Posterior cingulate gyrus (tissue), 11 donors: Measurements from ENCODE around the gene GMPPB.
"Not testable (repeated sequence)": the region's sequence is repeated elsewhere in the genome, so short reads cannot be mapped to it uniquely, and the experiment has no call there.

Experiments used
- DNase-seq, 10 donors: peaks; one replicate each; pipeline versions ENCODE4 v3.0.0 to v3.0.0-alpha.2; 2020 to 2021; ENCODE audit warnings: mixed read lengths in 3 of 10
- intact Hi-C: fragments of 100-400 bp; cut with DNase I; formaldehyde crosslinking; loops from one replicate; pipeline ENCODE4 v1.15.1; 2023

Gene GMPPB

DNA sequence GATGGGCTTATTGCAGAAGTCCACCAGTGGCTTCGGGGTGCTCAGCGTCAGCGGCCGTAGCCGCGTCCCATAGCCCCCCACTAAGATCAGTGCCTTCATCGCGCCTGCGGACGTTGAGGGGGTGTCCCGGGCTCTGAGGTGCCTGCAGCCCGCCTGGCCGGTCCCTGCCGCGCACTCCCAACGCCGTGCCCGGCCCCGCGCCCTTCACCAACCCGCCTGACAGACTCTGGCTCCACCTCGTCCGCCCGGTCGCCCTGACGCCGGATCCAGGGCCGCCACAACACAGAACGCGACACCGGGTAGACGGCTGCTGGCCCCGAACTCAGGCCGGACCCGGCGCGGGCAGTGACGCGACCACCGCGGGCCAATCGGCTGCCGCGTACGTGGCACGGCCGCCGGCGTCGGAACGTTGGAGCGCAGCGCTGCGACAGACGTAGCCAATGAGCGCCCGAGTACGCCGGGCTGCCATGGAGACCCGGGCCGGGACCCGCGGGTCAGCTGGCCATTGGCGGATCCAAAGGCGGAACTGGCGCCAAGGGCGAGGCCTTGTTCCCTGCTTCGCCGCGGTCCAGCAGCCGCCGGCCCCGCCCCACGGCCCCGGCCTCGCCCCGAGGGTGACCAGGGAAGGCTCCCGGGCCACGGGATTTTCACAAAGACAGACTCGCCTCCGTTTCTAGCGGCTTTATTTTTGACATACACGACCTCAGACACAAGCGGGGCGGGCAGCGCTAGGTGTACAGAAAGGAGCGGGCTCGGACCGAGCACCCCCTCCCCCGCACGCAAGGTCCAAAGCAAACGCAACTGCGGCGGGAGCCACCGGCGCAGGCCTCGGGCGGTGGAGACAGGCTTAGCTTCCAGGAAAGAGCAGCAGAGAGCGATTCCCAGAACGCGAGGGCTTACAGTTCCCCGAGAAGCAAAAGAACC, at the start of gene GMPPB:
TSS of gene GMPPB (minus strand) at position 324 of the 924 bp plus-strand sequence. CDS start at position 99, 225 bp downstream.
- peak; percentile 92 to 100 (median 97) for DNase-seq
- intact Hi-C loops = loop anchor here (5.0 to 10.0 kb wide), 3 partner anchors 63 to 111 kb away; partner anchors contain the start of genes INKA1 and IP6K1

DNA sequence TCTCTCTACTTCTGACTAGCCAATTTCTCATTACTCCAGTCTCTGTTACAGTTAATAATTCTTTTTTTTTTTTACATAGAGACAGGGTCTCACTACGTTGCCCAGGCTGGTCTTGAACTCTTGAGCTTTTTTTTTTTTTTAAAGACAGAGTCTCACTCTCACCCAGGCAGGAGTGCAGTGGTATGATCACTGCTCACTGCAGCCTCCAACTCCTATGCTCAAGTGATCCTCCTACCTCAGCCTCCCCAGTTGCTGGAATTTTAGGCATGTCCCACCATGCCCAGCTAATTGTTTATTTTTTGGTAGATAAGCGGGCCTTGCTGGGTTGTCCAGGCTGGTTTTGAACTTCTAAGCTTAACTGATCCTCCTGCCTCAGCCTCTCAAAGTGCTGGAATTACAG, 49.0 kb upstream of the GMPPB start:
- intact Hi-C loops = no loop called here
- peak in 1 of 10 donors; percentile 13 for DNase-seq

DNA sequence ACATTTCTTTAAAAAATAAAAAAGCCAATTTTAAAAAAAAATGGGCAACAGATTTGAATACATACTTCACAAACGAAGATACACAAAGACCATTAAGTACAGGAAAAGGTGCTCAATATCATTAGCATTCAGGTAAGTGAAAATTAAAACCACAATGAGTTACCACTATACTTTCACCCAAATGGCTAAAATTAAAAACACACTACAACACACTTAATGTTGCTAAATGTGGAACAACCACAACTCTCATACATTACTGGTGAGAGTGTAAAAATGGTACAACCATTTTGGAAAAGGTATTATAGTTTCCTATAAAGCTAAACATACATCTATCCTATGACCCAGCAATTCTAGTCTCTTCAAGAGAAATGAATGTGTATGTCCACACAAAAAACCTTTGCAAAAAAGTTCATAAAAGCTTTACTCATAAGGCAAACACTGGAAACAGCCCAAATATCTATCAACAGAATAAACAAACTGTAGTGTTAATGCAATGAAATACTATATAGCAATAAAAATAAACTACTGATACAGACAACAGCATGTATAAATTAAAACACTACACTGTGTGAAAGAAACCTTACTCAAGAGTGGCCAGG, 47.7 kb upstream of the GMPPB start:
- intact Hi-C loops = no loop called here
- DNase-seq = no peak

- intact Hi-C loops = no loop called here
- no peak for DNase-seq
Measured at GRCh38 chr3:49769926-49770325, 46.2 kb upstream of the GMPPB start.

DNA sequence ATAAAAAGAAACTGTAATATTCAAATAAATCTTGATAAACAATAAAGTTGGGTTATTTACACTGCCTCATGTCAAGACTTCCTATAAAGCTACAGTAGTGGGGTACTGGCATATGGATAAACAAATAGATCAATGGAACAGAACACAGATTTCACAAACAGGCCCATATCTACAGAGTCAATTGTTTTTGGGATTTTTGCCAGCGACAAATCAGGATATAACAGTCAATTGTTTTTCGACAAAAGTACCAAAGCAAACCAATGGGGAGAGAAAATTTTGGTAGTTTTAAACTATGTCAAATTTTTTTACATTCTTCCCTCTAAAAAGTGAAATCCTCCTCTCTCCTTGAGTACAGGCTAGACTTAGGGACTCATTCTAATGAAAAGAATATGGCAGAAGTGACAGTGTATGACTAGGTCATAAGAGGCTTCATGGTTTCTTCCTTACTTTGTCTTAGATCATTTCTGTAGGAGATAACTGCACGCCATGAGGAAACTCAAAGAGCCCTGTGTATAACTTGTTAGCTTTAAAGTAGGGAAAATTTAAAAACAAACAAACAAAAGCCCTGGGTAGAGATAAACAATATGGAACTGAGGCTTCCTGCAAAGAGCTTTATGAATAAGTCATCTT, 45.6 kb upstream of the GMPPB start:
- DNase-seq = no peak
- intact Hi-C loops = no loop called here

DNA sequence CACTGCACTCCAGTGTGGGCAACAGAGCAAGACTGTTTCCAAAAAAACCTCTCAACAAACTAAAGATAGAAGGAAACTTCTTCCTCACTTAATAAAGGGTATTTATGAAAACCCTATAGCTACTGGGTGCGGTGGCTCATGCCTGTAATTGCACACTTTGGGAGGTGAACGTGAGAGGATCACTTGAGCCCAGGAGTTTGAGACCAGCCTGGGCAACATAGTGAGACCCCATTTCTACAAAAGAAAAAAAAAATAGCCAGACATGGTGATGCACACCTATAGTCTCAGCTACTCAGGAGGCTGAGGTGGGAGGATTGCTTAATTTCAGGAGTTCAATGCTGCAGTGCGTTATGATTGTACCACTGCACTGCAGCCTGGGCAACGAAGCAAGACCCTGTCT, 40.2 kb upstream of the GMPPB start:
- intact Hi-C loops = no loop called here
- DNase-seq = no peak

GRCh38 chr3:49761661-49762060, 37.9 kb upstream of the GMPPB start:
- DNase-seq = no peak
- intact Hi-C loops = no loop called here

DNA sequence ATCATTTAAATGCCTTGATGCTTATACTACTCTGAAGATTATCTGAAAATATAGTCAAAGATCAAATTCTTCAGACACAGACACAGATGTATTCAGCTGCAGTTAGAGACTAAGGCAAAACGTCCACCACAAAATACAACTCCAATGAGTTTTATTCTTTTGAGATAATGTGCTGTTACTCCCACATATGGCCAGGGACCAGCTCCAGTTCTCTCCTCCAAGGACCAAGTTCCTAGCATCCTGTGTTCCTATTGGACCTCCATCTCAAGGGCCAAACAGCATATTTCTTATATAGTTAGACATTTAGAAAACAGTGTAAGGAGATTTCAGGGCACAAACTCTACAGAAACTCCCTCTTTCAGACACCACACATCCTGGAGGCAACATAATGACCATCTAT, 35.5 kb upstream of the GMPPB start:
- DNase-seq = no peak
- intact Hi-C loops = no loop called here

- intact Hi-C loops = no loop called here
- no peak for DNase-seq
Measured at GRCh38 chr3:49757197-49757596, 33.4 kb upstream of the GMPPB start.

- intact Hi-C loops = no loop called here
- DNase-seq = no peak
Measured at GRCh38 chr3:49756036-49756435, 32.3 kb upstream of the GMPPB start.

DNA sequence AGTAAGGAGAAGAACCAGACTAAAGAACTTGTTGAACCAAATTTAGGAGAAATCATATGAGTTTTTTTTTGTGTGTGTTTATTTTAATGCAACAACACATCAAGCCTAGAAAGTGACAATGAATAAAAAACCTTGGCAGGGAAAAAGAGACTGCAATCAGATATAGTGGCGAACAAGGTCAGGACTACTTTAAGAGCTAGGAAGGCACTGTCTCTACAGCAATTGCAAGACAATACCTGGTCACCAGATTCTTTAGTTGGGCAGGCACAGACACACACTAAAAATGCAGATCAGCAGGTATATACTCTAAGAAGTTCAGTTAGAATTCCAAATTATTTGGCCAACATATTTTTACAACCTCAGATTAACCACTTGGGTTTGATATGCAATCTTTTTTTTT, 30.8 kb upstream of the GMPPB start:
- intact Hi-C loops = no loop called here
- no peak for DNase-seq

DNA sequence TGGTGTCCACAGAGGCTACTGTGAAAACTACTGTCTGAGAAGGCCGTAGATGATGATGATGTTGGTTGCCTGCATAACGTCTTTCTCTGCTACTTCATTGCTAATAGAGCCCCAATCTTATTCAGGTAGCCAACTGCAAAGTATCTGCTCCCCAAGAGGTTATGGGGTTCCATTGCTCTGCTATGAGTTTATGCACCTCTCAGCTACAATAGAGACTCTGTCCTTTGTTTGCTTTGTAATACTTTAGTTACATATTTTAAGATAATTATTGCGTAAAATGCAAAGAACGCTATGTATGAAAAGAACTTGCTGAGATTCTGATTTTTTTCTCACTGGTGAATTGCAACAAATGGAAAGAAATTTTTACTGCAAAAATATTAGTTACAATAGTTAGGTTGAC, 27.8 kb upstream of the GMPPB start:
- DNase-seq = no peak
- intact Hi-C loops = no loop called here

GRCh38 chr3:49750056-49750455, 26.3 kb upstream of the GMPPB start:
- DNase-seq = no peak
- intact Hi-C loops = no loop called here

DNA sequence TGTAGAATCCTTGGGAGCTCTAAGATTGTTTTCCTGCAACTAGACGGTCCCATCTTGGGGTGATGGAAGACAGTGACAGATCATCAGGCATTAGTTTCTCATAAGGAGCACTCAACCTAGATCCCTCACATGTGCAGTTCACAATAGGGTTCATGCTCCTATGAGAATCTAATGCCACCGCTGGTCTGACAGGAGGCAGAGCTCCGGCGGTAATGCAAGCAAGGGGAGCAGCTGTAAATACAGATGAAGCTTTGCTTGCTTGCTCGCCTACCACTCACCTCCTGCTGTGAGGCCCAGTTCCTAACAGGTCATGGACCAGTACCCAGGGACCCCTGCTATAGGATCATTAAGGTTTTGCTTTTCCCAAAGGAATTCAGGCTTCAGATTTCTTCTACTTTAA, 25.1 kb upstream of the GMPPB start:
- DNase-seq, intact Hi-C loops: not testable (repeated sequence)

GRCh38 chr3:49747792-49748480, 24.2 kb upstream of the GMPPB start:
- intact Hi-C loops = no loop called here
- DNase-seq = peak in 1 of 10 donors; percentile 44

DNA sequence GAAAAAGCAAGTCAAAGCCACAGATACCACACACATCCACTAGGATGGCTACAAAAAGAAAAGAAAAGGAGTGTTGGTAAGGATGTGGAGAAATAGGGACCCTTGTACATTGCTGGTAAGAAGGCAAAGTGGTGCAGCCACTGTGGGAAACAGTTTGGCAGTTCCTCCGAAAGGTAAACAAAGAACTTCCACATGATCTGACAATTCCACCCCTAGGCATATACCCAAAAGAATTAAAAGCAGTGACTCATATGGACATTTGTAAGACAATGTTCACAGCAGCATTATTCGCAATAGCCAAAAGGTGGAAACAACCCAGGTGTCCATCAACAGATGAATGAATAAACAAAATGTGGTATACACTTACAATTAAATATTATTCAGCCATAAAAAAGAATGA, 22.2 kb upstream of the GMPPB start:
- intact Hi-C loops = no loop called here
- DNase-seq = no peak

DNA sequence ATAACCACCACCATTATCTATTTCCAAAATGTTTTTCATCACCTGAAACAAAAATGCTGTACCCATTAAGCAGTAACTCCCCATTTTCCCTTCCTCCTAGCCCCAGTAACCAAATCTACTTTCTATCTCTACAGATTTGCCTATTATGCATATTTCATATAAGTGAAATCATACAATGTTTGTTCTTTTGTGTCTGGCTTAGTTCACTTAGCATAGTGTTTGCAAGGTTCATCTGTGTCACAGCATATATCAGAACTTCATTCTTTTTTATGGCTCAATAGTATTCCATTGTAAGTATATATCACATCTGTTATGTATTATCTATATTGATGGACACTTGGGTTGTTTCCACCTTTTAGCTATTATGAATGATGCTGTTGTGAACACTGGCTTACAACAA, 16.7 kb upstream of the GMPPB start:
- no peak for DNase-seq
- intact Hi-C loops = no loop called here

GRCh38 chr3:49738067-49738713, 14.4 kb upstream of the GMPPB start:
- no peak for DNase-seq
- intact Hi-C loops = no loop called here

DNA sequence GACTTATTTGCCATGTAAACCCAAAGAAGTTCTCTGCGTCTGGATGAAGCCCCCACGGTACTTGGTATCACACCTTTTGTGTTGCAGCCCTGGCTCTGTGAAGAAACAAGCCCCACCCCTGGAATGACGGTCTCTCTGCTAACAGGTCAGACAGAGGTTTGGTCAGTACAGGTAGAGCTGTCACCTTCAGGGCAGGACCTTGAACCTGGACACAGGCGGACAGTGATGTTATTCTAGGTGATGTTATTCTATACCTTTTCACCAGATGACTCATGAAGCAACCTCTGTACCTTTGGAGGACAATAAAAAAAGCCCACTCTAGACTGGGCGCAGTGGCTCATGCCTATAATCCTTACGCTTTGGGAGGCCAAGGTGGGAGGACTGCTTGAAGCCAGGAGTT, 11.0 kb upstream of the GMPPB start:
- intact Hi-C loops = no loop called here
- DNase-seq = no peak

DNA sequence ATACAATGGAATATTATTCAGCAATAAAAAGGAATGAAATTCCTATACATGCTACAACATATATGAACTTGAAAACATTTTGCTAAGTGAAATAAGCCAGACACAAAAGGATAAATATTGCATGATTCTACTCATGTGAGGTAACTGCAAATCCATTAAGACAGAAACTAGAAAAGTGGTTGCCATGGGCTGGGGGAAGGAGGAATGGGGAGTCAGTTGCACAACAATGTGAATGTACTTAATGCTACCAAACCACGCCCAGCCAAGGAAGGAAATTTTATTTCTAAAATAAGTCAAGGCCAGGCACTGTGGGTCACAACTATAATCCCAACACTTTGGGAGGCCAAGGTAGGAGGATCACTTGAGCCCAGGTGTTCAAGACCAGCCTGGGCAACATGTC, 9.8 kb upstream of the GMPPB start:
- intact Hi-C loops = no loop called here
- no peak for DNase-seq
